ENCODE measurements around the gene OAT.

Gene OAT

GRCh38 chr10:124354411-124355382 lies 64.0 kb downstream of the OAT start:
- DNase-seq (ENCODE audit: low spot score) (peak; percentile 76), FAIRE-seq (no peak)

- DNase-seq (ENCODE audit: low spot score) (no peak), FAIRE-seq (no peak)
These were observed 64.8 kb downstream of the OAT start for GRCh38 chr10:124353896-124354295.

GRCh38 chr10:124353091-124353815 lies 65.5 kb downstream of the OAT start:
- no peak for DNase-seq (ENCODE audit: low spot score)
- FAIRE-seq, result no peak

- DNase-seq (ENCODE audit: low spot score) (no peak), FAIRE-seq (no peak)
These were observed 67.1 kb downstream of the OAT start for GRCh38 chr10:124351481-124352220.

GRCh38 chr10:124350806-124351205 lies 67.9 kb downstream of the OAT start:
- no peak for DNase-seq (ENCODE audit: low spot score)
- no peak for FAIRE-seq

- DNase-seq (ENCODE audit: low spot score) (no peak), FAIRE-seq (no peak)
These were observed 68.8 kb downstream of the OAT start for GRCh38 chr10:124349996-124350280.

GRCh38 chr10:124349231-124349995 lies 69.3 kb downstream of the OAT start:
- FAIRE-seq, result no peak
- no peak for DNase-seq (ENCODE audit: low spot score)

- DNase-seq (ENCODE audit: low spot score), result no peak
- FAIRE-seq, result no peak
These were observed 69.9 kb downstream of the OAT start for GRCh38 chr10:124348801-124349200.

GRCh38 chr10:124347956-124348355 lies 70.8 kb downstream of the OAT start:
- FAIRE-seq (no peak), DNase-seq (ENCODE audit: low spot score) (no peak)
